ENCODE data around the gene GALNT3. TPM values are rescaled to one million over a fixed set of nuclear protein-coding genes. Genes with fewer than 3 reads are reported as not detected.

The GALNT3 gene
- total and polyA plus RNA-seq, 2 experiments from 2014 or later: 0.21 TPM; not detected in 1

DNA sequence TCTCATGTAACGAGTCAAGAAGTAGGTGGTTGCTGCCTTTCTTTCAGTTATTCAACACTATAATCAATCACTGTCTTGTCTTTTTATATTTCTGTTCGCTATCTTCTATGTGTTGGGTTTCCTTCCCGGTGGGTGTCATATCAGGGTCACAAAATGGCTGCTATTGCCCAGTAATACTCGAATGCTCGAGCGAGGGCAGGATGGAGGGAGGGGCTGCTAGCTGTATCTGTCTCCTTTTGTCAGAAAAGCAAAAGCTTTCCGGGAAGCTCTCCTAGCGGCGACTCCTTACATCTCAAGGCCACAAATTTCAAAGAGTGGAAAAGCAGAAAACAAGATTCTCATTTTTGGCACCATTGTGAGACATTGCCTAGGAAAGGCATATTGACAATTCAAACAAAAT, 16.4 kb upstream of the GALNT3 start:
- DNase-seq (ENCODE audit: low read depth in 1 of 2, low spot score in 1 of 2): no peak
- Histone ChIP-seq H3K27me3 (no peaks in the 10 kb centered on the region), H3K4me3 (no peak overlapping the region), H3K4me1 (ENCODE audit: low read depth) (no peaks in the 10 kb centered on the region), H3K27ac (no peak overlapping the region), H3K36me3 (no peaks in the 10 kb centered on the region), H3K9me3 (ENCODE audit: low read depth) (no peaks in the 10 kb centered on the region)
- TF ChIP-seq CTCF (IDR thresholded peaks at IDR 0.05; ENCODE audit: low read depth, low read length): no peak

DNA sequence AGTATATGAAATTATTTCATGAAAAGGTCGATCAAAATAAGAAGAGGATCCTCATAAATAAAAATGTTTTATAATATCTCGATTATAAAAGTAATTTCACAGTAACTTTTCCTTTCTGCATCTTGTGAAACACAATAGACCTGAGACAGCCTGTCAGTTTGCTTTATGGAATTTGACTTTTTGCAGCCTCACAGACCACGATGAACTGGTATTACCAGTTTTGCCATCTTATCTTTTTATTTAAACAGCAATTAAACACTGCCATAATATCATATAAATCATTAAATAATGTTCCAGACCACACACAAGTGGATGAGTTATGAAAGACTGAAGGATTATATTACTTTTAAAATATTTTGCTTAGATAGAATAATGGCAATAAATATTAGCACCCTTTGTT, 10.7 kb upstream of the GALNT3 start:
- no peaks in the 10 kb centered on the region for H3K9me3 ChIP-seq (ENCODE audit: low read depth)
- no peak overlapping the region for H3K4me3 ChIP-seq
- DNase-seq (ENCODE audit: low read depth in 1 of 2, low spot score in 1 of 2): no peak
- H3K4me1 ChIP-seq (ENCODE audit: low read depth): no peaks in the 10 kb centered on the region
- H3K27me3 ChIP-seq: no peaks in the 10 kb centered on the region
- TF ChIP-seq CTCF (IDR thresholded peaks at IDR 0.05; ENCODE audit: low read depth, low read length): no peak
- H3K36me3 ChIP-seq: no peaks in the 10 kb centered on the region
- no peak overlapping the region for H3K27ac ChIP-seq

DNA sequence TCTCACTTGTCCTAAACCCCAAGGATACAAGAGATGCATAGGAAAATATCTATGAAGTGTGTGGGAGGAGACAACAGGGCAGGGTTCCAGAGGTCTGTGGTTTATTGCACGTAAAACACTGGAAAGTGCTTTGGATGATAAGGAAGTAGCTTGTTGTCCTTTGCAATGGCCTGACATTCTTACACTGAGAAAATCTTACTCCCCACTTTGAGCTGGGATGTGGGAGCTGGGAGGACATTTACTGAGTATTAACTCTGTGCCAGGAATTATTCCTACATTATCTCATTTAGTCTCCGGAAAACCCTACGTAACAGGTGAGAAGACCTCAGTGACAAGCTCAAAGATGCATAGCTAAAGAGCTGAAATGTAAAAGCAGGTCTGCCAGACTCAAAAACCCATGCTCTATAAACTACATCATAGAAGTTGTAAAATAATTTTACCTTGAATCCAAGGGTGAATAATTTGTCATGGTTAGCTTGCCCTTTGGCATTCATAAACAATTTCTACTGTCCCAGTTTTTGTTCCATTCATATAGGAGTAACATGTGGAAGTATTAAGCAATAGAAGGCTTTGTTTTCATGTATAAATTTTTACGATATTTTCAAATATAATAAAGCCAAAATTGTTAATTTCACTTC, 9.2 kb upstream of the GALNT3 start:
- TF ChIP-seq CTCF (IDR thresholded peaks at IDR 0.05; ENCODE audit: low read depth, low read length): no peak
- Histone ChIP-seq H3K27me3 (no peaks in the 10 kb centered on the region), H3K36me3 (no peaks in the 10 kb centered on the region), H3K4me1 (ENCODE audit: low read depth) (no peaks in the 10 kb centered on the region), H3K4me3 (no peak overlapping the region), H3K9me3 (ENCODE audit: low read depth) (no peaks in the 10 kb centered on the region), H3K27ac (no peak overlapping the region)
- peak in 1 of 2 donors; percentile 90 for DNase-seq (ENCODE audit: low read depth in 1 of 2, low spot score in 1 of 2)

DNA sequence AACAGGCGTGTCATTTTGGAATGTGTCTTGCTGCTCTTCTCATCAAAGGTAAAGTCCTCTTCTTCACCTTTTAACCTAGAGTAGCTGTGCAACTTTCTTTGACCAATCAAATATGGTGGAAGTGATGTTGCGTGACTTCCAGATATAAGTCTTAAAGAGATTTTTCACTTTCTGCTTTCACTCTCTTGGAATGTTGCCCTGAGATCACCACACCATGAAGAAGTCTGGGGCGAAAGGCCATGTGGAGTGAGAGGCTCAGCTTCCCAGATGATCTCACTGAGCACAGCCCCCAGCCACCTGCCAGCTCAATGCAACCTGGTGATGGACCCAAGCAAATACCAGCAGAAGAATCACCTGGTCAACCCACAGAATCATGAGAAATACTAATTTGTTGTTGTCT, 7.1 kb upstream of the GALNT3 start:
- no peak overlapping the region for H3K4me3 ChIP-seq
- peaks cover 19% of the 10 kb centered on the region for H3K27me3 ChIP-seq
- no peak for TF ChIP-seq CTCF (IDR thresholded peaks at IDR 0.05; ENCODE audit: low read depth, low read length)
- H3K27ac ChIP-seq: no peak overlapping the region
- H3K9me3 ChIP-seq (ENCODE audit: low read depth): no peaks in the 10 kb centered on the region
- H3K36me3 ChIP-seq: no peaks in the 10 kb centered on the region
- no peak for DNase-seq (ENCODE audit: low read depth in 1 of 2, low spot score in 1 of 2)
- H3K4me1 ChIP-seq (ENCODE audit: low read depth): no peaks in the 10 kb centered on the region

DNA sequence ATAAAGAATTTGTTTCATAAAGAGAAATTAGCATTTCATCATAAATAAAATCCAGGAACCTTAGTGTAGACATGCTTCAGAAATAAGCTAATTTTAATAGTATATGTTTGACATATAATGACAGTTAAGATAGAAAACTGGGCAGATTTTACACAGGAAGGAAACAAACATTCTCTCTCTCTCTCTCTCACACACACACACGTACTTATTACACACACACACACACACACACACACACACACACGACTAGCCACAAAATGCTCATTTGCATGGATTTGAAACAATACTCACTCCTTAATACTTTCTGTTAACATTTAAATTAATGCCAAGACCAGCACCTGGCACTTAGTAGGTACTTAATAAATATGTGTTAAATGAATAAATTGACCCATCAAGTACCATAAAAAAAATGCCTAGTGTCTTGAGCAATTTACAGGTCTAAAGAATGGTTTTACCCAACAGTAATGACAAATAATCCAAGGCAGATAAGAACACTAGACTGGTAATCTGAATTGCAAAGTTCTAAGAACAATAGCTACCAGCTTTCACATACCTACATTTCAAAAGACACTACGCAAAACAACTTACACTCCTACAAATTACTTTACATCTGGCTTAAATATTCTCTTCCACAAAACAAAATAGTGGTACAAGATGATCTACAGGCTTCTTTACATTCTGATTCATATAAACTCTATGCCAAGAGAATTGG, 2.9 kb upstream of the GALNT3 start:
- H3K27ac ChIP-seq: no peak overlapping the region

More for the DNA sequence above, 2.9 kb upstream of the GALNT3 start:
- DNase-seq (ENCODE audit: low read depth in 1 of 2, low spot score in 1 of 2): no peak
- Histone ChIP-seq H3K36me3 (no peaks in the 10 kb centered on the region), H3K4me3 (no peak overlapping the region), H3K4me1 (ENCODE audit: low read depth) (peaks cover 4% of the 10 kb centered on the region), H3K27me3 (peaks cover 61% of the 10 kb centered on the region), H3K9me3 (ENCODE audit: low read depth) (no peaks in the 10 kb centered on the region)
- TF ChIP-seq CTCF (IDR thresholded peaks at IDR 0.05; ENCODE audit: low read depth, low read length): no peak
